HG03196 (cell line): ENCODE data around the gene LCN12.
A peak's percentile ranks its signal among the peaks of the same experiment; 100 is the strongest.
"Not testable (repeated sequence)": the region's sequence is repeated elsewhere in the genome, so short reads cannot be mapped to it uniquely, and the experiment has no call there.

Experiments used
- ATAC-seq: cut with Tn5 transposase; IDR thresholded peaks from one replicate; pipeline ENCODE4 v1.9.1; 2021; ENCODE audit not compliant: unreplicated experiment

The LCN12 gene

GRCh38 chr9:136985027-136985602, 33.0 kb downstream of the LCN12 start:
- no peak for ATAC-seq

GRCh38 chr9:136985853-136986252, 33.8 kb downstream of the LCN12 start:
- no peak for ATAC-seq

- ATAC-seq = no peak
Observed at GRCh38 chr9:136988872-136989271, 36.8 kb downstream of the LCN12 start.

- no peak for ATAC-seq
Observed at GRCh38 chr9:136990242-136990911, 38.3 kb downstream of the LCN12 start.

- ATAC-seq = peak; percentile 67
Observed at GRCh38 chr9:136991993-136992818, 40.1 kb downstream of the LCN12 start, which contains the start of gene PAXX. Gene PAXX (plus strand): TSS chr9:136992422. CDS start chr9:136992444, 22 bp downstream.

GRCh38 chr9:136992819-136993369, 40.8 kb downstream of the LCN12 start:
- ATAC-seq = no peak

GRCh38 chr9:136994180-136994887, 42.3 kb downstream of the LCN12 start:
- no peak for ATAC-seq

- ATAC-seq = no peak
Observed at GRCh38 chr9:136994888-136995230, 42.8 kb downstream of the LCN12 start.

- ATAC-seq = no peak
Observed at GRCh38 chr9:136995362-136995761, 43.3 kb downstream of the LCN12 start.

GRCh38 chr9:136995772-136996311, 43.8 kb downstream of the LCN12 start:
- no peak for ATAC-seq

- no peak for ATAC-seq
Observed at GRCh38 chr9:136996361-136997292, 44.6 kb downstream of the LCN12 start, which contains the start of gene CLIC3. Gene CLIC3 (minus strand): TSS chr9:136996568. CDS start chr9:136996543, 25 bp downstream.

GRCh38 chr9:136997371-136997770, 45.3 kb downstream of the LCN12 start:
- ATAC-seq = no peak

- no peak for ATAC-seq
Observed at GRCh38 chr9:136997830-136998234, 45.8 kb downstream of the LCN12 start.

GRCh38 chr9:137000177-137000930, 48.3 kb downstream of the LCN12 start:
- ATAC-seq = peak; percentile 72

GRCh38 chr9:137001857-137002645, 50.0 kb downstream of the LCN12 start:
- no peak for ATAC-seq

GRCh38 chr9:137002646-137003041, 50.6 kb downstream of the LCN12 start:
- no peak for ATAC-seq

- not testable (repeated sequence) for ATAC-seq
Observed at GRCh38 chr9:137004285-137004684, 52.2 kb downstream of the LCN12 start.
